HEK293T (cell line): Measurements from ENCODE around the gene CLDN19.
A peak's percentile ranks its signal among the peaks of the same experiment; 100 is the strongest.
"Not testable (repeated sequence)": the region's sequence is repeated elsewhere in the genome, so short reads cannot be mapped to it uniquely, and the experiment has no call there.

Experiments
- CTCF ChIA-PET: fragments of 350-600 bp; formaldehyde crosslinking; extraction: SDS; loops from one replicate; lab custom pipeline; 2021; ENCODE audit warnings: antibody characterized with exemption, inconsistent platforms; lab: Yijun Ruan, JAX
- POLR2A ChIA-PET: fragments of 350-600 bp; formaldehyde crosslinking; extraction: SDS; loops from one replicate; lab custom pipeline; 2020; ENCODE audit warnings: antibody characterized with exemption, inconsistent platforms; lab: Yijun Ruan, JAX
- DNase-seq: peaks from one replicate; pipeline ENCODE4 v3.0.0; 2012; ENCODE audit warnings: mixed read lengths; ENCODE audit errors: extremely low spot score
- ARNT ChIP-seq: fragments of 450-650 bp; IDR thresholded peaks from 2 replicates; pipeline ENCODE4 v1.6.1; 2017; ENCODE audit warnings: mild to moderate bottlenecking
- BHLHE40 ChIP-seq: fragments of 450-650 bp; IDR thresholded peaks from 2 replicates; pipeline ENCODE4 v1.6.1; 2016; ENCODE audit warnings: mild to moderate bottlenecking, moderate library complexity, borderline replicate concordance
- CTBP1 ChIP-seq: fragments of 450-650 bp; IDR thresholded peaks from 2 replicates; pipeline ENCODE4 v1.6.1; 2016; ENCODE audit warnings: borderline replicate concordance
- ELF4 ChIP-seq: fragments of 450-650 bp; IDR thresholded peaks from 2 replicates; pipeline ENCODE4 v1.6.1; 2017; ENCODE audit warnings: antibody characterized with exemption
- FOXA1 ChIP-seq: fragments of 450-650 bp; IDR thresholded peaks from 2 replicates; pipeline ENCODE4 v1.6.1; 2016; ENCODE audit warnings: mild to moderate bottlenecking
- FOXK2 ChIP-seq: fragments of 450-650 bp; IDR thresholded peaks from 2 replicates; pipeline ENCODE4 v1.6.1; 2016; ENCODE audit warnings: mild to moderate bottlenecking
- FOXM1 ChIP-seq: fragments of 450-650 bp; IDR thresholded peaks from 2 replicates; pipeline ENCODE4 v1.6.1; 2017; ENCODE audit warnings: mild to moderate bottlenecking, borderline replicate concordance
- HDGF ChIP-seq: fragments of 450-650 bp; IDR thresholded peaks from 2 replicates; pipeline ENCODE4 v1.6.1; 2017; ENCODE audit warnings: antibody characterized with exemption, borderline replicate concordance
- L3MBTL2 ChIP-seq: fragments of 450-650 bp; conservative IDR thresholded peaks from 2 replicates; pipeline ENCODE4 v1.6.1; 2016; ENCODE audit warnings: mild to moderate bottlenecking
- LEF1 ChIP-seq: fragments of 450-650 bp; IDR thresholded peaks from 2 replicates; pipeline ENCODE4 v1.6.1; 2017; ENCODE audit warnings: mild to moderate bottlenecking, borderline replicate concordance
- NFRKB ChIP-seq: fragments of 450-650 bp; IDR thresholded peaks from 2 replicates; pipeline ENCODE4 v1.6.1; 2016; ENCODE audit warnings: mild to moderate bottlenecking, moderate library complexity
- PKNOX1 ChIP-seq: fragments of 450-650 bp; IDR thresholded peaks from 2 replicates; pipeline ENCODE4 v1.6.1; 2016
- SP1 ChIP-seq: fragments of 450-650 bp; IDR thresholded peaks from 2 replicates; pipeline ENCODE4 v1.6.1; 2017
- SUZ12 ChIP-seq: fragments of 450-650 bp; IDR thresholded peaks from 2 replicates; pipeline ENCODE4 v1.6.1; 2016; ENCODE audit warnings: mild to moderate bottlenecking
- TARDBP ChIP-seq: fragments of 450-650 bp; IDR thresholded peaks from 2 replicates; pipeline ENCODE4 v1.6.1; 2016
- ZNF384 ChIP-seq: fragments of 450-650 bp; IDR thresholded peaks from 2 replicates; pipeline ENCODE4 v1.6.1; 2016

CLDN19 gene

DNA sequence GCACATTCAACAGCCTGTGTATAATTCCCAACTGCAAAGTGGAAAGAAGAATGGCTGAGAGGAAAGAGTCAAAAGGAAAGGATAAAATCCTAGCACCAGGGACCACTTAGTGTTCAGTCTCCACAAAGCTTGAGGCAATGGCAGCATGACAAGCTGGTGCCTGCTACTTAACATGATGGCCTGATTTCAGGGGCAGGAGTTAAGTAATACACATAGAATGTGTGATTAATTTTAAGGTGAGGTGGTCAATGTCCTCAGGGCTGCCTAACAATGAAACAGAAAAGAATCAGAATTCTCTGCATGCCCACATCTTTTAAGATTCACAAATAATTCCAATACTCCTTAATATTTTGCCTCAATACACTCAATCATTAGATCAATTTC lies 17.8 kb upstream of the CLDN19 start:
- TF ChIP-seq ARNT (no peak), FOXA1 (no peak)
- ChIA-PET POLR2A (interaction anchor here (3.0 kb wide), 1 partner anchor 9 kb away, joined by 19 read pairs; the partner anchor contains the start of genes C1orf50 and P3H1), CTCF (interaction anchor here (0.8 to 2.1 kb wide), 4 partner anchors 8 to 180 kb away, joined by 3 to 18 read pairs (median 4); partner anchors contain the start of genes C1orf50 and P3H1)
- DNase-seq: no peak

- POLR2A ChIA-PET: interaction anchor here (3.0 kb wide), 1 partner anchor 9 kb away, joined by 19 read pairs; the partner anchor contains the start of genes C1orf50 and P3H1
- peak; percentile 69 for DNase-seq
- CTCF ChIA-PET: interaction anchor here (0.7 to 2.1 kb wide), 7 partner anchors 9 to 577 kb away, joined by 3 to 18 read pairs (median 3); partner anchors contain the start of genes C1orf50 and P3H1
- TF ChIP-seq TARDBP: no peak
- TF ChIP-seq BHLHE40: no peak
- no peak for TF ChIP-seq FOXA1
- TF ChIP-seq L3MBTL2: no peak
- peak; percentile 58; the same call in 1 of the 2 replicates for TF ChIP-seq ELF4
Measured at GRCh38 chr1:42756956-42757891, 17.2 kb upstream of the CLDN19 start.

- TF ChIP-seq FOXK2 (no peak), PKNOX1 (no peak), HDGF (no peak), FOXM1 (no peak), ELF4 (no peak), ZNF384 (no peak), FOXA1 (no peak), CTBP1 (no peak), LEF1 (no peak), ARNT (no peak), TARDBP (no peak), SP1 (no peak)
- POLR2A ChIA-PET: interaction anchor here (1.6 kb wide), 1 partner anchor 14 kb away, joined by 6 read pairs; the partner anchor contains the start of genes C1orf50 and P3H1
- no peak for DNase-seq
- CTCF ChIA-PET: interaction anchor here (1.8 kb wide), 1 partner anchor 13 kb away, joined by 6 read pairs; the partner anchor contains the start of gene P3H1
Measured at GRCh38 chr1:42753070-42753469, 13.0 kb upstream of the CLDN19 start.

GRCh38 chr1:42752284-42752683 lies 12.2 kb upstream of the CLDN19 start:
- TF ChIP-seq HDGF (no peak), BHLHE40 (no peak), ARNT (no peak), L3MBTL2 (no peak), NFRKB (no peak), TARDBP (no peak), LEF1 (no peak)
- CTCF ChIA-PET: interaction anchor here (1.8 kb wide), 1 partner anchor 14 kb away, joined by 6 read pairs; the partner anchor contains the start of gene P3H1
- POLR2A ChIA-PET: interaction anchor here (1.6 kb wide), 1 partner anchor 15 kb away, joined by 6 read pairs; the partner anchor contains the start of genes C1orf50 and P3H1
- DNase-seq: no peak

DNA sequence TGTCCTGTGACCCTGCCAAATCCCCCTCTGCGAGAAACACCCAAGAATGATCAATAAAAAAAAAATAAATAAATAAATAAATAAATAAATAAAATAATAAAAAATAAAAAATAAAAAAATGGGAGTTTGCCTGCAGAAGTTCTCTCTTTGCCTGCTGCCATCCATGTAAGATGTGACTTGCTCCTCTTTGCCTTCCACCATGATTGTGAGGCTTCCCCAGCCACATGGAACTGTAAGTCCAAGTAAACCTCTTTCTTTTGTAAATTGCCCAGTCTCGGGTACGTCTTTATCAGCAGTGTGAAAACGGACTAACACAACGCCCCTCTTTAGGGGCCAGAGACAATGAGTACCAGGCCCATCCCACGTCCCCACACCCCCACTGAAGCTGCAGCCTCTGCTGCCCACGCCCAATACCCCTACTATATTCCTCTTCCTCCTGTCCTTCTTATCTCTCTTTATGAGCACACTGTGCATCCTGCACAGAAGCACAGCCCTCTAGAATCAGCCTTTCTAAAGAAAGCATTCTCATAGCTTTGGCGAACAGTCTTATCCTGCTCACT lies 11.6 kb upstream of the CLDN19 start:
- POLR2A ChIA-PET: interaction anchor here (1.6 kb wide), 1 partner anchor 15 kb away, joined by 6 read pairs; the partner anchor contains the start of genes C1orf50 and P3H1
- CTCF ChIA-PET, DNase-seq: not testable (repeated sequence)

- ChIA-PET CTCF (interaction anchor here (1.4 kb wide), 1 partner anchor 172 kb away, joined by 5 read pairs; no protein-coding TSS in a partner anchor), POLR2A (interaction anchor here (1.0 kb wide), 1 partner anchor 16 kb away, joined by 4 read pairs; no protein-coding TSS in a partner anchor)
- no peak for DNase-seq
- TF ChIP-seq L3MBTL2: no peak
- TF ChIP-seq ELF4: no peak
- TF ChIP-seq SUZ12: no peak
- no peak for TF ChIP-seq FOXA1
Measured at GRCh38 chr1:42750041-42750440, 10.0 kb upstream of the CLDN19 start.

DNA sequence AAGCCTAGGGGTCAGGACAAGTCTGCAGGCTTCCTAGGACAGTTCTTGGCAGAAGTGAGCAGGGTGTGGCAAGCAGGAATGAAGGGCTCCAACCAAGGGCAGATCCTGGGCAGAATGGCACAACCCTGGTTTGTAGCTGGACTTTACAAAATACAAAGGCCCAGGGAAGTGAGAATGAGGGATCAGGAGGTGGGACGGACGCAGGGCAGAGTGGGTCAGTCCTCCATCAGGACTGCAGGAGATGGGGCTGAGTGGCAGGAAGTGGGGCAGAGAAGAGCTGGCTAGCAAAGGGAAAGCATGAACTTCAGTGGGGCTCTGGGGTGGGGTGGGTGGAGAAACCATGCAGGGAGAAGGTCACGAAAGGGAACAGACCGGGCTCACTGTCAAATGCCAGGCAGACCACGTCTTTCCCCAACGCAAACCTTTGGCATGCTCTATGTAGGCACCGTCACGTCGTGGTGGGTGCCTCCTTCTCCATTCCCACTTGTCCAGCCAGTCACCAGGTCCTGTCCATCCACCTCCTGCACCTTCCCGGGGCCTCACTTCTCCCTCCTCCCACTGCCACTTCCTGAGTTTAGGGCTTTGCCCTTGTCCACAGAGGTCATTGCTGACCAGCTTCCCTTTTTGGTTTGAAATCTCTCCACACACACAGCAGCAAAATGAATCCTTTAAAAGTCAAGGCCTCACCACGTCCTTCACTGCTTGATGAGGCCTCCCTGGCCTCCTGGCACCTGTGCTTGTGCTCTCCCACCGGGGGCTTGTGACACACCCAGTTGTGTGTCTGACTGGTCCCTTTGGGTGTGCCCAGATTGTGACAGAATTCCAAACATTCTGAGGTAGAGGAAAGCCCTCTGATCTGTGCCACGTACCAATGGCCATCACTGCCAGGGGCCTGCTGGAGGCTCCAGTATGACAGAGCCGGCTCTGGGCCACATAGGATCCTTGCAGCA lies 8.7 kb upstream of the CLDN19 start:
- CTCF ChIA-PET: interaction anchor here (0.6 to 1.4 kb wide), 3 partner anchors 17 to 1316 kb away, joined by 3 to 5 read pairs (median 3); no protein-coding TSS in a partner anchor
- no peak for TF ChIP-seq NFRKB
- TF ChIP-seq HDGF: no peak
- no peak for TF ChIP-seq L3MBTL2
- no peak for TF ChIP-seq ZNF384
- no peak for TF ChIP-seq BHLHE40
- TF ChIP-seq LEF1: no peak
- no peak for TF ChIP-seq FOXM1
- TF ChIP-seq FOXA1: no peak
- TF ChIP-seq TARDBP: no peak
- TF ChIP-seq CTBP1: no peak
- no peak for TF ChIP-seq ELF4
- no peak for TF ChIP-seq SP1
- no peak for TF ChIP-seq SUZ12
- no peak for TF ChIP-seq PKNOX1
- no peak for TF ChIP-seq FOXK2
- TF ChIP-seq ARNT: no peak
- DNase-seq: no peak
- POLR2A ChIA-PET: interaction anchor here (1.0 kb wide), 1 partner anchor 17 kb away, joined by 4 read pairs; no protein-coding TSS in a partner anchor
